A549 (cell line): Measurements from ENCODE around the gene MIA. TPM values are rescaled to one million over a fixed set of nuclear protein-coding genes. Genes with fewer than 3 reads are reported as not detected.
A peak's percentile ranks its signal among the peaks of the same experiment; 100 is the strongest.

ENCODE experiments used
- ATAC-seq, 2 experiments: fragments of 200-7000 bp in 1 of 2; fragments of >200 bp in 1 of 2; cut with Nextera tagmentation in 1 of 2; cut with Tn5 transposase in 1 of 2; 3 replicates each; pipeline versions ENCODE4 v1.8.0 to v1.9.1; 2018 to 2020; ENCODE audit warnings: mild to moderate bottlenecking in 1 of 2, moderate library complexity in 1 of 2
- CTCF ChIA-PET: fragments of 300-600 bp; sonication (Branson Sonifier 250); formaldehyde crosslinking; extraction: SDS; loops from one replicate; lab custom pipeline; 2021; ENCODE audit warnings: antibody characterized with exemption, inconsistent platforms; lab: Yijun Ruan, JAX
- POLR2A ChIA-PET: fragments of 350-600 bp; formaldehyde crosslinking; extraction: SDS; loops from one replicate; lab custom pipeline; 2021; ENCODE audit warnings: antibody characterized with exemption, inconsistent platforms; lab: Yijun Ruan, JAX
- DNase-seq, 2 experiments: peaks; one replicate each; pipeline versions ENCODE4 v3.0.0 to v3.0.0-alpha.2; 2011 to 2016; ENCODE audit warnings: low read depth in 1 of 2, low spot score in 1 of 2
- FAIRE-seq: peaks from 2 replicates; lab custom pipeline; 2011; peaks lifted over from hg19 to GRCh38; lab: Jason Lieb, UNC
- H3K27ac ChIP-seq, 2 experiments: fragments of >200 bp; sonication (Bioruptor Twin); formaldehyde crosslinking; 3 replicates each; pipeline ENCODE4 v1.5.1; 2016 to 2017
- H3K4me1 ChIP-seq: fragments of >200 bp; sonication (Bioruptor Twin); formaldehyde crosslinking; 3 replicates; pipeline ENCODE4 v1.6.1; 2016
- H3K4me2 ChIP-seq: fragments of >200 bp; sonication (Bioruptor Twin); formaldehyde crosslinking; 3 replicates; pipeline ENCODE4 v1.6.1; 2016
- H3K4me3 ChIP-seq: fragments of >200 bp; sonication (Bioruptor Twin); formaldehyde crosslinking; 3 replicates; pipeline ENCODE4 v1.5.1; 2016
- H3K9me3 ChIP-seq: fragments of >200 bp; sonication (Bioruptor Twin); formaldehyde crosslinking; 3 replicates; pipeline ENCODE4 v1.6.1; 2016
- CBX8 ChIP-seq: fragments of 200-600 bp; sonication (generic); IDR thresholded peaks from 2 replicates; pipeline ENCODE4 v1.6.1; 2016
- CEBPB ChIP-seq, 2 experiments: fragments of >200 bp in 1 of 2; sonication (Bioruptor Twin) in 1 of 2; formaldehyde crosslinking in 1 of 2; IDR thresholded peaks; 2 replicates each; pipeline ENCODE4 v1.6.1; 2012 to 2016
- CHD2 ChIP-seq: fragments of 150-350 bp; IDR thresholded peaks from 2 replicates; pipeline ENCODE4 v1.6.1; 2014; ENCODE audit warnings: low read length; ENCODE audit not compliant: partially characterized antibody
- CHD4 ChIP-seq: fragments of 200-600 bp; sonication (generic); IDR thresholded peaks from 2 replicates; pipeline ENCODE4 v1.6.1; 2016; ENCODE audit warnings: antibody characterized with exemption, mild to moderate bottlenecking, borderline replicate concordance
- CTCF ChIP-seq: fragments of >200 bp; sonication (Bioruptor Twin); formaldehyde crosslinking; IDR thresholded peaks from 3 replicates; pipeline ENCODE4 v1.5.1; 2016
- EHF ChIP-seq: fragments of 250-450 bp; sonication (Bioruptor Pico); IDR thresholded peaks from 2 replicates; pipeline ENCODE4 v1.5.0; 2020; ENCODE audit warnings: mild to moderate bottlenecking
- FOXS1 ChIP-seq: fragments of 250-450 bp; sonication (Bioruptor Pico); IDR thresholded peaks from 2 replicates; pipeline ENCODE4 v1.5.0; 2020; ENCODE audit warnings: mild to moderate bottlenecking, moderate library complexity
- GATA3 ChIP-seq: IDR thresholded peaks from 2 replicates; pipeline ENCODE4 v1.6.1; 2012; ENCODE audit warnings: borderline replicate concordance
- HDAC2 ChIP-seq: fragments of 200-600 bp; sonication (generic); IDR thresholded peaks from 2 replicates; pipeline ENCODE4 v1.6.1; 2016
- HES2 ChIP-seq: fragments of >200 bp; sonication (Bioruptor Twin); formaldehyde crosslinking; IDR thresholded peaks from 2 replicates; pipeline ENCODE4 v1.6.1; 2016
- JUN ChIP-seq, 2 experiments: fragments of >200 bp; sonication (Bioruptor Twin); formaldehyde crosslinking; IDR thresholded peaks; 2 replicates in 1 of 2; 3 replicates in 1 of 2; pipeline ENCODE4 v1.6.1; 2016 to 2017
- KDM1A ChIP-seq: fragments of 200-600 bp; sonication (generic); IDR thresholded peaks from 2 replicates; pipeline ENCODE4 v1.6.1; 2016; ENCODE audit warnings: low read depth, mild to moderate bottlenecking
- MAX ChIP-seq: IDR thresholded peaks from 2 replicates; pipeline ENCODE4 v1.6.1; 2012
- NFE2L2 ChIP-seq: fragments of 150-350 bp; conservative IDR thresholded peaks from 2 replicates; pipeline ENCODE4 v1.6.1; 2014; ENCODE audit warnings: low read length
- NPAS2 ChIP-seq: fragments of 250-450 bp; sonication (Bioruptor Pico); IDR thresholded peaks from 2 replicates; pipeline ENCODE4 v1.8.0; 2022; ENCODE audit warnings: mild to moderate bottlenecking, moderate library complexity, borderline replicate concordance
- PBX3 ChIP-seq: IDR thresholded peaks from 2 replicates; pipeline ENCODE4 v1.6.1; 2012
- PHF8 ChIP-seq: fragments of 200-600 bp; sonication (generic); IDR thresholded peaks from 2 replicates; pipeline ENCODE4 v1.6.1; 2016; ENCODE audit warnings: low read depth, mild to moderate bottlenecking, antibody characterized with exemption, moderate library complexity, borderline replicate concordance
- RARB ChIP-seq: fragments of 250-450 bp; sonication (Bioruptor Pico); IDR thresholded peaks from 2 replicates; pipeline ENCODE4 v1.8.0; 2021; ENCODE audit warnings: mild to moderate bottlenecking, moderate library complexity
- RCOR1 ChIP-seq: fragments of 150-350 bp; IDR thresholded peaks from 2 replicates; pipeline ENCODE4 v1.6.1; 2014; ENCODE audit warnings: antibody characterized with exemption, low read length, low read depth
- RFX5 ChIP-seq: fragments of 450-650 bp; IDR thresholded peaks from 2 replicates; pipeline ENCODE4 v1.7.1; 2014; ENCODE audit warnings: antibody characterized with exemption, mild to moderate bottlenecking, moderate library complexity
- RNF2 ChIP-seq: fragments of 200-600 bp; sonication (generic); IDR thresholded peaks from 2 replicates; pipeline ENCODE4 v1.6.1; 2016; ENCODE audit warnings: low read depth, mild to moderate bottlenecking, antibody characterized with exemption, moderate library complexity, borderline replicate concordance
- TP53 ChIP-seq: fragments of 250-450 bp; sonication (Bioruptor Pico); IDR thresholded peaks from 2 replicates; pipeline ENCODE4 v1.5.0; 2021; ENCODE audit warnings: mild to moderate bottlenecking, moderate library complexity
- ZFP36 ChIP-seq: fragments of 450-650 bp; IDR thresholded peaks from 2 replicates; pipeline ENCODE4 v1.6.1; 2014; ENCODE audit warnings: borderline replicate concordance; ENCODE audit not compliant: partially characterized antibody
- ZNF302 ChIP-seq: fragments of 250-450 bp; sonication (Bioruptor Pico); IDR thresholded peaks from 2 replicates; pipeline ENCODE4 v1.9.0; 2021; ENCODE audit warnings: inconsistent platforms, mild to moderate bottlenecking, moderate library complexity
- WGBS: methylation state at CpG from one replicate; pipeline ENCODE4 v1.1.6; 2017; ENCODE audit errors: missing lambda C conversion rate; 5-methylcytosine and 5-hydroxymethylcytosine counted together
- polyA plus RNA-seq, 4 experiments: library from polyadenylated mRNA; depleted of rRNA in 3 of 4; stranded (reverse); fragments of >200 nt; fragmentation: RNase III in 1 of 4; extraction: RNeasy Plus Mini Kit Qiagen cat#74134 plus additional on column Dnase treatment in 1 of 4; gene quantifications; 2 replicates in 3 of 4; 3 replicates in 1 of 4; pipeline ENCODE4 v1.2.3, GENCODE V29; 2011 to 2017

Gene MIA
- polyA plus RNA-seq, 2 of the 4 experiments (the other 2 are of a cell fraction), result not detected

GRCh38 chr19:40776364-40776763 is 1.0 kb downstream of the MIA start:
- Histone ChIP-seq H3K9me3 (no peaks in the 10 kb centered on the region), H3K4me2 (peak overlapping the region; percentile 75), H3K4me3 (no peak overlapping the region), H3K4me1 (peaks cover 14% of the 10 kb centered on the region), H3K27ac (peak overlapping the region in 1 of 2 experiments; percentile 87; a peak in 3 of 6 replicates)
- 74% methylated on average over 7 of the region's 7 CpGs for WGBS
- TF ChIP-seq NPAS2, result no peak
- ATAC-seq (no peak), DNase-seq (no peak), FAIRE-seq (no peak)
- POLR2A ChIA-PET, result interaction anchor here (3.1 kb wide), 1 partner anchor 27 kb away, joined by 94 read pairs; the partner anchor contains the start of genes ACTMAP and SNRPA
- CTCF ChIA-PET, result interaction anchor here (1.5 to 6.5 kb wide), 5 partner anchors 17 to 113 kb away, joined by 6 to 65 read pairs (median 16); partner anchors contain the start of gene EGLN2

- H3K27ac ChIP-seq, result peak overlapping the region; percentile 82 to 87
- CTCF ChIA-PET, result interaction anchor here (0.6 to 6.5 kb wide), 11 partner anchors 10 to 143 kb away, joined by 3 to 65 read pairs (median 5); partner anchors contain the start of gene EGLN2
- 23% methylated on average over 13 of the region's 13 CpGs for WGBS
- DNase-seq (peak; percentile 97 to 99), FAIRE-seq (peak; percentile 91), ATAC-seq (peak; percentile 73 to 85)
- peak overlapping the region; percentile 52 for H3K4me3 ChIP-seq
- peak overlapping the region; percentile 75 for H3K4me2 ChIP-seq
- H3K9me3 ChIP-seq, result no peaks in the 10 kb centered on the region
- H3K4me1 ChIP-seq, result peaks cover 14% of the 10 kb centered on the region
- TF ChIP-seq PBX3 (no peak), TP53 (CRISPR knock-in tag) (peak; percentile 42; the same call in 1 of the 2 replicates), HES2 (no peak), ZFP36 (no peak), EHF (CRISPR knock-in tag) (no peak), MAX (0 out of 2 replicates have a peak, but pooled peaks have one; percentile 18), FOXS1 (no peak), RNF2 (no peak), JUN (IDR thresholded peaks at IDR 0.05) (peak in 1 of 2 experiments; percentile 8; a peak in 1 of 5 replicates), NFE2L2 (no peak), HDAC2 (0 out of 2 replicates have a peak, but pooled peaks have one; percentile 47), KDM1A (peak; percentile 96), CHD4 (peak; percentile 84; the same call in 1 of the 2 replicates), RFX5 (peak; percentile 100)
- POLR2A ChIA-PET, result interaction anchor here (0.5 to 3.1 kb wide), 37 partner anchors 8 to 807 kb away, joined by 3 to 94 read pairs (median 6); partner anchors contain the start of genes ACTMAP, B9D2, BLVRB and COQ8B
Measured at GRCh38 chr19:40776932-40777644, 1.8 kb downstream of the MIA start.

GRCh38 chr19:40777645-40777936 is 2.3 kb downstream of the MIA start:
- ATAC-seq (no peak), DNase-seq (no peak), FAIRE-seq (no peak)
- no peaks in the 10 kb centered on the region for H3K9me3 ChIP-seq
- ChIA-PET POLR2A (interaction anchor here (0.5 to 3.1 kb wide), 42 partner anchors 9 to 1614 kb away, joined by 3 to 94 read pairs (median 6); partner anchors contain the start of genes ACTMAP, B9D2, BLVRB and COQ8B), CTCF (interaction anchor here (0.6 to 6.5 kb wide), 16 partner anchors 11 to 702 kb away, joined by 3 to 65 read pairs (median 4); partner anchors contain the start of gene EGLN2)
- 2% methylated on average over 10 of the region's 10 CpGs for WGBS
- H3K27ac ChIP-seq, result peak overlapping the region; percentile 82 to 87
- H3K4me1 ChIP-seq, result peaks cover 14% of the 10 kb centered on the region
- peak overlapping the region; percentile 75 for H3K4me2 ChIP-seq
- H3K4me3 ChIP-seq, result peak overlapping the region; percentile 52
- no peak for TF ChIP-seq RCOR1
- no peak for TF ChIP-seq PHF8
- TF ChIP-seq PBX3, result no peak
- TF ChIP-seq HES2, result no peak
- TF ChIP-seq CEBPB (IDR thresholded peaks at IDR 0.05), result no peak
- no peak for TF ChIP-seq ZNF302 (CRISPR knock-in tag)
- no peak for TF ChIP-seq CBX8
- no peak for TF ChIP-seq RARB (CRISPR knock-in tag)
- no peak for TF ChIP-seq NPAS2
- no peak for TF ChIP-seq GATA3
- no peak for TF ChIP-seq CTCF
- no peak for TF ChIP-seq CHD2
- TF ChIP-seq NFE2L2, result no peak
